PC-3 (cell line): ENCODE results near the gene PDE2A. TPM values are rescaled to one million over a fixed set of nuclear protein-coding genes. Genes with fewer than 3 reads are reported as not detected.

Experiments used
- ATAC-seq: fragments of 200-7000 bp; cut with Tn5 transposase; 2 replicates; pipeline ENCODE4 v1.9.1; 2020; ENCODE audit warnings: mild to moderate bottlenecking, moderate library complexity
- BruUV-seq: library from RNA; stranded (reverse); fragments of 400-500 nt; replicated peaks from 2 replicates; lab custom pipeline; 2021; lab: Mats Ljungman, UMichigan
- CTCF ChIA-PET: fragments of 300-600 bp; sonication (Branson Sonifier 250); formaldehyde crosslinking; loops from one replicate; lab custom pipeline; 2022; ENCODE audit warnings: antibody characterized with exemption; lab: Charles Lee
- POLR2A ChIA-PET: fragments of 300-600 bp; sonication (Branson Sonifier 250); formaldehyde crosslinking; loops from one replicate; lab custom pipeline; 2022; ENCODE audit warnings: antibody characterized with exemption; ENCODE audit not compliant: unreplicated experiment; lab: Charles Lee
- DNase-seq: peaks from one replicate; pipeline ENCODE4 v3.0.0-alpha.2; 2015
- H2AFZ ChIP-seq: fragments of 300-600 bp; sonication (generic); 2 replicates; pipeline ENCODE4 v1.6.0; 2016; ENCODE audit warnings: antibody characterized with exemption, low read length
- H3F3A ChIP-seq: fragments of 300-600 bp; sonication (generic); one replicate; pipeline ENCODE4 v1.6.0; 2017; ENCODE audit warnings: antibody characterized with exemption, low read length, control low read depth, mild to moderate bottlenecking; ENCODE audit not compliant: unreplicated experiment
- H3K27ac ChIP-seq: fragments of 300-600 bp; sonication (generic); 2 replicates; pipeline ENCODE4 v1.5.1; 2016; ENCODE audit warnings: mild to moderate bottlenecking, low read length
- H3K27me3 ChIP-seq: fragments of 300-600 bp; sonication (generic); 2 replicates; pipeline ENCODE4 v1.6.1; 2016; ENCODE audit warnings: low read length, mixed read lengths
- H3K36me3 ChIP-seq: fragments of 300-600 bp; sonication (generic); 2 replicates; pipeline ENCODE4 v1.6.1; 2016; ENCODE audit warnings: low read depth, mixed run types, low read length, mixed read lengths
- H3K4me1 ChIP-seq: fragments of 300-600 bp; sonication (generic); 2 replicates; pipeline ENCODE4 v1.5.1; 2016; ENCODE audit warnings: low read length; ENCODE audit not compliant: insufficient read depth
- H3K4me2 ChIP-seq: fragments of 300-600 bp; sonication (generic); 2 replicates; pipeline ENCODE4 v1.6.0; 2016; ENCODE audit warnings: low read length
- H3K4me3 ChIP-seq: fragments of 300-600 bp; sonication (generic); 2 replicates; pipeline ENCODE4 v1.5.1; 2016; ENCODE audit warnings: mild to moderate bottlenecking, low read length, mixed read lengths
- H3K79me2 ChIP-seq: fragments of 300-600 bp; sonication (generic); 2 replicates; pipeline ENCODE4 v1.6.1; 2017; ENCODE audit warnings: low read length, mixed read lengths
- H3K9ac ChIP-seq: fragments of 300-600 bp; sonication (generic); 2 replicates; pipeline ENCODE4 v1.6.0; 2016; ENCODE audit warnings: mild to moderate bottlenecking, low read length
- H3K9me2 ChIP-seq: fragments of 300-600 bp; sonication (generic); replicated peaks from 2 replicates; pipeline ENCODE4 v1.6.1; 2016; ENCODE audit warnings: mixed run types, low read length, mixed read lengths
- H3K9me3 ChIP-seq: fragments of 300-600 bp; sonication (generic); 2 replicates; pipeline ENCODE4 v1.6.1; 2016; ENCODE audit warnings: low read length, mixed read lengths
- H4K20me1 ChIP-seq: fragments of 300-600 bp; sonication (generic); 2 replicates; pipeline ENCODE4 v1.6.1; 2016; ENCODE audit warnings: low read length, mixed read lengths
- EZH2 ChIP-seq: fragments of 300-600 bp; sonication (generic); IDR thresholded peaks from one replicate; pipeline ENCODE4 v1.6.1; 2017; ENCODE audit warnings: antibody characterized with exemption, mild to moderate bottlenecking, low read length; ENCODE audit not compliant: unreplicated experiment
- EZH2phosphoT487 ChIP-seq: fragments of 300-600 bp; sonication (generic); IDR thresholded peaks from 2 replicates; pipeline ENCODE4 v1.6.1; 2018; ENCODE audit warnings: mild to moderate bottlenecking, antibody characterized with exemption, low read length, borderline replicate concordance
- intact Hi-C: fragments of 100-400 bp; cut with micrococcal nuclease; formaldehyde crosslinking; loops from 2 replicates; pipeline ENCODE4 v1.9.0; 2023
- total RNA-seq: library from RNA; depleted of rRNA; stranded (reverse); fragments of >200 nt; gene quantifications from 2 replicates; pipeline ENCODE4 v1.2.3, GENCODE V29; 2014
- TF ChIP-seq, protein P1 (sequence below): fragments of 300-600 bp; sonication (generic); conservative IDR thresholded peaks from 2 replicates; pipeline ENCODE4 v1.5.1; 2017; ENCODE audit warnings: antibody characterized with exemption, low read depth, mild to moderate bottlenecking, low read length

Gene PDE2A
- total RNA-seq, 1 experiment from 2014 or later = 2.6 TPM

DNA sequence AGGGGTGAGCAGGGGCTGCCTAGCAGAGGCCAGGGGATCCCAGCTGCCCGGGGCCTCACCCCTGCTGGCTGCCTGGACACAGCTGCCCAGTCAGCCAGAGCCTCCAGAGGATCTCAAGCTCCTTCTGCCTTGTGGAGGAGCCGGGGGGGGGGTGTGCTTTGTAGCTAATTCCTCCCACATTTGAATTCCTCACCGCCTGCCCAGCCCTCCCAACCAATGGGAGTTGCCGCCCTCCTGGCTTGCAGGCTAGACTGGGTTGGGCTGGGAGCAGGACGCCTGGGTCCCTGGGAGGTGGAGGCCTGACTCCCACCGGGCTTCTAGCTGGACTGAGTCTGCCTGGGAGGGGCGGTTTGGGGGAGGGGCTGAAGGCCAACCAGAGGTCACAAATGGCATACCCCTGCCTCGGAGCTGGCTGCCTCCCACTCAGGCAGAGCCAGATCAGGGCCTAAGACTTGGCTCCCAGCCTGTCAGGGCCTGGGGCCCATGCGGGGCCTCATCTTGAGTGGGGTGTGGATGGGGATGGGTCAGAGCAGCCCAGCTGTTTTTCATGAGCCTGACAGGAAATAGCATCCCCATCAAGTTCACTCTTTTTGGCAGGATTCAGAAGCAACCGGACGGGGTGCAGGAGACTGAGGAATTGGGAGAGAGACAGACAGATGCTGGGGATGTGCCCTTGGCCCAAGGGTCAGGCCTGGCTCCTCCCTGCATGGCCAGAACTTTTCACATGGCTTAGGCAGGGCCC is 29.2 kb upstream of the PDE2A start:
- Histone ChIP-seq H3K4me1 (no peaks in the 10 kb centered on the region; the same call in 1 of the 2 replicates), H3K27me3 (no peaks in the 10 kb centered on the region), H3K9me2 (no peaks in the 10 kb centered on the region), H3K4me3 (no peak overlapping the region), H2AFZ (no peak overlapping the region), H3K79me2 (no peaks in the 10 kb centered on the region), H3K9me3 (no peaks in the 10 kb centered on the region), H3F3A (no peaks in the 10 kb centered on the region), H3K27ac (no peak overlapping the region), H3K4me2 (no peak overlapping the region), H3K36me3 (peaks cover 26% of the 10 kb centered on the region), H4K20me1 (no peaks in the 10 kb centered on the region), H3K9ac (no peak overlapping the region)
- ChIA-PET CTCF (interaction anchor here (0.6 to 1.0 kb wide), 2 partner anchors 18 to 114 kb away, joined by 4 to 7 read pairs; no protein-coding TSS in a partner anchor), POLR2A (interaction anchor here (0.8 kb wide), 1 partner anchor 17 kb away, joined by 4 read pairs; no protein-coding TSS in a partner anchor)
- intact Hi-C loops = no loop called here
- no TSS peak for BruUV-seq
- TF ChIP-seq EZH2 (no peak), EZH2phosphoT487 (no peak)
- TF ChIP-seq, protein P1, sequence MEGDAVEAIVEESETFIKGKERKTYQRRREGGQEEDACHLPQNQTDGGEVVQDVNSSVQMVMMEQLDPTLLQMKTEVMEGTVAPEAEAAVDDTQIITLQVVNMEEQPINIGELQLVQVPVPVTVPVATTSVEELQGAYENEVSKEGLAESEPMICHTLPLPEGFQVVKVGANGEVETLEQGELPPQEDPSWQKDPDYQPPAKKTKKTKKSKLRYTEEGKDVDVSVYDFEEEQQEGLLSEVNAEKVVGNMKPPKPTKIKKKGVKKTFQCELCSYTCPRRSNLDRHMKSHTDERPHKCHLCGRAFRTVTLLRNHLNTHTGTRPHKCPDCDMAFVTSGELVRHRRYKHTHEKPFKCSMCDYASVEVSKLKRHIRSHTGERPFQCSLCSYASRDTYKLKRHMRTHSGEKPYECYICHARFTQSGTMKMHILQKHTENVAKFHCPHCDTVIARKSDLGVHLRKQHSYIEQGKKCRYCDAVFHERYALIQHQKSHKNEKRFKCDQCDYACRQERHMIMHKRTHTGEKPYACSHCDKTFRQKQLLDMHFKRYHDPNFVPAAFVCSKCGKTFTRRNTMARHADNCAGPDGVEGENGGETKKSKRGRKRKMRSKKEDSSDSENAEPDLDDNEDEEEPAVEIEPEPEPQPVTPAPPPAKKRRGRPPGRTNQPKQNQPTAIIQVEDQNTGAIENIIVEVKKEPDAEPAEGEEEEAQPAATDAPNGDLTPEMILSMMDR = no peak
- no peak for DNase-seq
- no peak for ATAC-seq

DNA sequence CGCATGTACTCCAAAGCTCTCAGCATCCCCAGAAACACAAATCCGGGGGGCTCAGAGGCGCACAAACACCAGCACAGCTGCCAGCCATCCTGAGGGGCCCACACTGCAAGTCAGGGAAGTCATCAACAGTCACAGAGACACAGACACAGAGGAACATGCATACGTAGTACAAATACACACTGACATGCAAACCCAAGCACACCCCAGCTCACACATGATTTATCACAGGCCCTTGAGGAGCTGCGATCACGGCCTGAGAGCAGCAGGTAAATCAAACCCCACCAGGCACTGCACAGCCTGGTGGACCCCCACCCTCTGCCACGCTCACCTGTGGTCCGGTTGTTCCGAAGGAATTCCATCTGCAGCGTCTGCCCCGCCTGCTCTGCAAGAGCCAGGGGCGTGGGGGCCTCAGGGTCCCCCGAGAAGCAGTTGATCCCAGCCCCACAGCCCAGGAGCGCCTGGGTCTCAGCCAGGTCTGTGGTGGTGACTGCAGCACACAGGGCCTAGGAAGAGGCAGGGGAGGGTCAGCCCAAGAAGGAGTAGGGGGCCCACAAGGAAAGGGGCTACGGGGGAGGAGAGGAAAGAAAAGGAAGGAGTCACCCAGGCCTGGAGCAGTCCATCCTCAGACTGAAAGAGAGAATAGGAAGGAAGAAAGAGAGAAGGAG is 28.5 kb upstream of the PDE2A start:
- ChIA-PET CTCF (interaction anchor here (0.6 to 1.0 kb wide), 2 partner anchors 17 to 115 kb away, joined by 4 to 7 read pairs; no protein-coding TSS in a partner anchor), POLR2A (interaction anchor here (0.8 kb wide), 1 partner anchor 17 kb away, joined by 4 read pairs; no protein-coding TSS in a partner anchor)
- no peaks in the 10 kb centered on the region for H3K79me2 ChIP-seq
- no peaks in the 10 kb centered on the region for H3K9me2 ChIP-seq
- no peaks in the 10 kb centered on the region for H4K20me1 ChIP-seq
- intact Hi-C loops = no loop called here
- H3F3A ChIP-seq = no peaks in the 10 kb centered on the region
- H3K9ac ChIP-seq = no peak overlapping the region
- no peak for DNase-seq
- no peak for TF ChIP-seq EZH2phosphoT487
- TF ChIP-seq, protein P1 = no peak
- no peak for TF ChIP-seq EZH2
- H3K4me1 ChIP-seq = no peaks in the 10 kb centered on the region; the same call in 1 of the 2 replicates
- H3K27me3 ChIP-seq = no peaks in the 10 kb centered on the region
- no peak overlapping the region for H3K4me3 ChIP-seq
- H3K4me2 ChIP-seq = no peak overlapping the region
- H3K9me3 ChIP-seq = no peaks in the 10 kb centered on the region
- no peak for ATAC-seq
- peaks cover 27% of the 10 kb centered on the region for H3K36me3 ChIP-seq
- no peak overlapping the region for H2AFZ ChIP-seq
- BruUV-seq = no TSS peak
- H3K27ac ChIP-seq = no peak overlapping the region

- Histone ChIP-seq H3K4me3 (no peak overlapping the region), H3K4me1 (no peaks in the 10 kb centered on the region; the same call in 1 of the 2 replicates), H3K4me2 (no peak overlapping the region), H3K27ac (no peak overlapping the region), H3K36me3 (peaks cover 30% of the 10 kb centered on the region), H3F3A (no peaks in the 10 kb centered on the region), H3K9ac (no peak overlapping the region), H2AFZ (no peak overlapping the region), H3K27me3 (no peaks in the 10 kb centered on the region), H3K9me3 (no peaks in the 10 kb centered on the region), H4K20me1 (no peaks in the 10 kb centered on the region), H3K9me2 (no peaks in the 10 kb centered on the region), H3K79me2 (no peaks in the 10 kb centered on the region)
- ATAC-seq (no peak), DNase-seq (no peak)
- ChIA-PET POLR2A (no interaction called here), CTCF (no interaction called here)
- no peak for TF ChIP-seq EZH2phosphoT487
- no TSS peak for BruUV-seq
- intact Hi-C loops = no loop called here
Observed at GRCh38 chr11:72702096-72702495, 27.9 kb upstream of the PDE2A start.
